ENCODE results near the gene UBE2Q2.

GRCh38 chr15:75861750-75862402 is 18.6 kb downstream of the UBE2Q2 start:
- TF ChIP-seq GABPB1 (CRISPR knock-in tag; IDR thresholded peaks at IDR 0.05) (no peak), CTCF (IDR thresholded peaks at IDR 0.05) (no peak), IRF1 (CRISPR knock-in tag; IDR thresholded peaks at IDR 0.05) (no peak), FOXP4 (CRISPR knock-in tag; IDR thresholded peaks at IDR 0.05) (no peak), USF2 (CRISPR knock-in tag; IDR thresholded peaks at IDR 0.05) (no peak), TCF7 (CRISPR knock-in tag; IDR thresholded peaks at IDR 0.05; ENCODE audit: low read depth) (no peak), ZNF512 (CRISPR knock-in tag; IDR thresholded peaks at IDR 0.05; ENCODE audit: borderline replicate concordance) (no peak), NR3C1 (CRISPR knock-in tag; conservative IDR thresholded peaks at IDR 0.05; ENCODE audit: low read depth) (no peak), NR2C2 (CRISPR knock-in tag; IDR thresholded peaks at IDR 0.05) (no peak), TEAD4 (CRISPR knock-in tag; IDR thresholded peaks at IDR 0.05) (no peak), ZNF423 (CRISPR knock-in tag; IDR thresholded peaks at IDR 0.05) (no peak)

Measured in WTC11 (cell line).